Inflammatory macrophage treated with lipopolysaccharide for 1 hour (primary cell): ENCODE data around the gene STAC2.
"Not testable (repeated sequence)": the region's sequence is repeated elsewhere in the genome, so short reads cannot be mapped to it uniquely, and the experiment has no call there.

Experiments
- DNase-seq, 2 donors: peaks; one replicate each; pipeline ENCODE4 v3.0.0-alpha.2; 2020 to 2022

Gene STAC2

DNA sequence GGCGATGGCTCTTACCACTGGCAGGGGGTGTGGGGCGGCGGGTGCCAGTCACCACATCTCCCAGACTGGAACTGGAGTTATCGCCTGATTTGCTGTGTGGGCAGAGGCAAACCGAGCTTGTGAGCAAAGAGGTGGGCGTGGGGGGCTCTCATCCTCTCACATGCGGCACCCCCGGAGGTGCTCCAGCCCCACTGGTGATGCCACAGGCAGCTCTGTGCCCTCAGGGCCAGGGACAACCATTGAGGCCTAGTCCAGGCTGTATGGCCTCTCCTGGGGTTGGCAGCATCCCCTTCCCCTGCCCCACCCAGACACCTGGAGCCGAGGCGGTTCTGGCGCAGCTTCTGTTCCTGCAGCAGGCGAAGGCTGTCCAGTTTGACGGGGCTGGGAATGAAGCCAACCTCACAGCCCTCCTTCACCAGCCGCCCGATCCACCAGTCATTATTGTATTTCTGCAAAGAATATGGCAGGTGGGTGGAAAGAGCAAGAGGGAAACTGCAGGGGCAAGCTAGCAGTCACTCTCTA lies 39.2 kb downstream of the STAC2 start:
- DNase-seq = no peak

DNA sequence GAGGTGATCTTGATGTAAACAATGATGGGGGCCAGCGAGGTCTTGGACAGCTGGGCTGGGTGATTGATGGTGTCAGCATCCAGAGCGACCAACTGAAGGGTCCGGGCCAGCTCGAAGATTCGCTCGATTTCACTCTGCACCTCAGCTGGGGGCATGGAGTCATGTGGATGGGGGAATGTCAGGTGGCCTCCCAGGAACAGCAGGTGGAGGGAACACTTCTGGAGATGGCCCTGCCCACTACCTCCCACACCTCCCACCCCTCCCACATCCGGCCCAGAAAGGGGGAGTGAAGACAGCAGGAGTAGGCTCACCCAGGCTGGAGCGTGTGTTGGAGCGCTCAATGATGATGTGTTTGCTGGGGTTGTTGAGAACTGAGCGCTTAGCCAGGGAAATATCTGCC lies 42.0 kb downstream of the STAC2 start:
- no peak for DNase-seq

DNA sequence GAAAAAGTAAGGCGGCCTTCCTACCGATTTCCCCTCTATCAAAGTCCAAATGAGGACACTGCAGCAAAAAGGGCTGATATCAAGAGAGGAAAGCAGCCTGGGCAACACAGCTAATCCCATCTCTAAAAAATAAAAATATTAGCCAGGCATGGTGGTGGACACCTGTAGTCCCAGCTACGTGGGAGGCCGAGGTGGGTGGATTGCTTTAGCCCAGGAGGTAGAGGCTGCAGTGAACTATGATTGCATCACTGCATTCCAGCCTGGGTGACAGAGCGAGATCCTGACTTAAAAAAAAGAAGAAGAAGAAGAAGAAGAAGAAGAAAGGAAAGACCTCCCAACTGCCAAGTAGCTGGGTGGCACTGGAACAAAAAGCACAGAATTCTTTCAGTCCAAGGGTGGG lies 42.7 kb downstream of the STAC2 start:
- no peak for DNase-seq

DNA sequence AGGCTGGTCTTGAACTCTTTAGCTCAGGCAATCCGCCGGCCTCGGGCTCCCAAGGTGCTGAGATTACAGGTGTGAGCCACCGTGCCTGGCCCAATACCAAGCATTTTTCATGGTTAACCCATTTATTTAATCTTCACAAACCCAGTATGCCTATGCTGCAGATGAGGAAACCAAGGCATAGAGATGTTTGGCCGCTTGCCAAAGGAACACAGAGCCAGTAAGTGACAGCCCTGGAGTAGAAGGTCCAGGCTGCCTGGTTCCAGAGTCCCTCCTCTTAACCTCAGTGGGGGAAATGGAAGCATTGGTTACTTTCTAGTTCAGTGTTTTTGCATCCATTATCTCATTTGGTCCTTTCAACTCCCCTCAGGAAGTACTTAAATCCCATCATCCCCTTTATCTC lies 44.4 kb downstream of the STAC2 start:
- no peak for DNase-seq

DNA sequence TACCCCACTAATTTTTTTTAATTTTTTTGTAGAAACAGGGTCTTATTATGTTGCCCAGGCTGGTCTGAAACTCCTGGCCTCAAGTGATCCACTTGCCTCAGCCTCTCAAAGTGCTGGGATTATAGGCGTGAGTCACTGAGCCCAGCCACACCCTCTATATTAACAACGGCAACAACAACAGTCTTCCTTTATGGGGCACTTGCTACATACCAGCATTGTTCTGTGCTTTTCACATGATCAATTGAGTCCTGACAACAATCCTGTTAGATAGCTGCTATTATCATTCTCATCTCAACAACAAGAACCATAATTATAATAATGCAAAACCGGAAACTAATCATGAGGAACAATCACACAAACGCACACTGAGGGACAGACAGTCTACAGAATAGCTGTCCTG lies 47.2 kb downstream of the STAC2 start:
- no peak for DNase-seq

DNA sequence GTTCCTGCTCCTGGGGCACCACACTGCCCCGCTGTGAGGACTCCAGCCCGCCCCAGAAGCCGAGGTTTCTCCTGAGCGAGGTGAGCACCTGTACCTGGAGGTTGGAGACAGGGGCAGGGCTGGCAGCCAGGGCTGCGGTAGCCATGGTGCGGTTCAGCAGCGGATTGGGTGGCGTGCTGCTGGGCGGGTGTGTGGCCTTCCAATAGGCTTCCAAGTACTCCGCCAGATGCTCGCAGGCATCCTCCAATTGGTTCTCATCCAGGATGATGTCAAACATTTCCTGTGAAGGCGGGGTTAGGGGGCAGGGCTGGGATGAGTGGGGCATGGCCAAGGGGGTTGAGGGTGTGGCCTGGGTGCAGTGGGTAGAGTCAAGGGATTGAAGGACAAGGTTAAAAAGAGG lies 48.5 kb downstream of the STAC2 start:
- no peak for DNase-seq

DNA sequence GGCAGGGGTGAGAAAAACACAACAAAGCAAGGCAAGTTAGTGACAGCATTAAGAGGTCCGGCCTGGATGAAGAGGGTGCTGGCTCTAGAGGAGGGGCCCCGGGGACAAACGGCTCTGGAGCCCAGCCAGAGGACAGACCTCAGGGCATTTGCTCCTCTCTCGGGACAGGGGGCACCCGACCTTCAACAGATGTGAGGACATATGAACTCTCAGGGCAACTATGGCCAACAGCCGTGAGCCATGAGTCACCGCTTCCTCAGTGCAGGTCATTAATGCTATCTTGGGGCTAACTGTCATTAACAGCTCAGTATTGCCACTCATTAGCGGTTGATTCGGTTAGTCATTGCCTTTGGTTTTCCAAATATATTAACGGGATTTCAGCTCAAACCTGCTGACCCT lies 50.1 kb downstream of the STAC2 start:
- DNase-seq = no peak

DNA sequence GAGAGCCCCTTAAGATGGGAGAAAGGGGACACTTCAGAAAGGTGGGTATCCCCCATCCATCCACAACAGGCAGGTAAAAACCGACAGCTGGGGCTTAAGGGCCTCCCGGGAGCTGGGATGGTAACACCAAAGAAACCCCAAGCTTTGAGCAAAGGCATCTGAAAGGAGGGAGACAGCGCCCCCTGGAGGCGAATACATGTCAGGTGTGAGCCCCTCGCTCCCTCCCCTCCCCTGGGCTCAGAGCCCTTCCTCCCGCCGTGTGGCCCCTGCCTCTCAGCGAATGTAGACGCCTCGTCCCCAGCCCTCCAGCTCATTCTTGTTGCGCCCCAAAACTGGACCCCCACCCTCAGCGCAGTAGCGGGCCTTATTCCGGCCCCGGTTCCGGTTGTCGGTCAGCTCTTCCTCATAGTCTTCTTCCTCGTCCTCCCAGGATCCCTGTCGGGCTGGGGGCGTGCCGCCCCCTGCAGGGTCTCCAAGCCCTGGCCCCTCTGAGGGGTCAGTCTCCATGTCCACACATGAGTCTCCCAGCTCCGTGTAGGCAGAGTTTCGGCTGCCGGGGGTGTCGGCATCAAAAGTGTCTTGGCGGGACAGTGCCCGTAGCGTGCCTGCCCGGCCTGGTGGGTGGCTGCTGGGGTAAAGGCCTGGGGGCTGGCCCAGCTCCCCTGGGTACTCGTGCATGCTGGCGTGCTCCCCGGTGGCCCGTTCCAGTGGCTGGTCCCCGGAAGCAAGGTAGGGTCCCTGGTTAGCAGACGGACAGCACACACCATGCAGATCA lies 50.6 kb downstream of the STAC2 start:
- DNase-seq = peak; percentile 25 to 75

DNA sequence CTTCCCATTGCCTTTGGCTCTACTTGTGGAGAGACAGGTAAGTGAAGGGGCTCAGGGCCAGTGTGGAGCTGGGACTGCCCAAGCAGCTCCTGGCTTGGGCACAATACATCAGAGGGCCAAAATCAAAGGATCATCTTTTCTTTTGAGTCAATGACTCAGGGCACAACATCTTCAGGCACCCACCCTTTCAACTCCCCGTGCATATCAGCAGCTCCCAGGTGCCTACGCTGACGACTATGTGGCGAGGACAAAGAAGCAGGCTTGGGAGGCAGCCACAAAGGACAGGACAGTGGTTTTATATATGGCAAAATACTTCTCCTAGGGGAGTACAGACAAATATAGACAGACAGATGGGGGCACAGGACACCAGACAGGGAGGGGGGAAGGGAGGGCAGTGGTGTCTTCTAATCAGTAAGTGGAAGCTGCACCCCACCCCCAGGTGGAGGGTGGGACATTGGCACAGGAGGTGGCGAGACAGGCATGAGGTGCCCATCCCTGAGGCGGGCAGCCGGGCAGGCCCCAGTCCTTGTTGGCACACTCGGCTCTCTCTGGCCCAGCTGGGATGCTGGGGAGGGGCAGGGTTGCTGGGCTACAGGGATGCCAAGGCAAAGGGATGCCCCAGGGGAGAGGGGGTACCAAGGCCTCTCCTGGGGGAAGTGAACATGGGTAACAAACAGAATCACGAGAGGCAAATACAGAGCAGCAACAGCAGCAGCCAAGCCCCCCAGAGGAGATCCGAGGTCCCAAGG lies 52.0 kb downstream of the STAC2 start:
- no peak for DNase-seq

DNA sequence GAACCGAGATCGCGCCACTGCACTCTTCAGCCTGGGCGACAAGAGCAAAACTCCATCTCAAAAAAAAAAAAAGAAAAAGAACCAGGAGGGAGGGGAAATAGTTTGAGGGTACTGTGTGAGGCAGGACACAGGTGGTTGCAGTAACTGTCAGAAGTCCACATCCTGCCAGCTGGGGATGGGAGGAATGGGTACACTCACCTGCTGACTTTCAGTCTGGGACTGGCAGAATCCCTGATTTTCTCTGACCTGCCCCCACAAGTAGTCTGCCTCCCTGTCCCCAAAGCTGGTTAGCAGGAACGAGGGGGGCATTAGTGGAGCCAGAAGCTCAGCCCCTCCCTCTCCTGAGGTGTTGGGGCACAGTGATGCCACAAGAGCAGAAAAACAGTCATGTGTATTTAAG lies 52.7 kb downstream of the STAC2 start:
- no peak for DNase-seq

DNA sequence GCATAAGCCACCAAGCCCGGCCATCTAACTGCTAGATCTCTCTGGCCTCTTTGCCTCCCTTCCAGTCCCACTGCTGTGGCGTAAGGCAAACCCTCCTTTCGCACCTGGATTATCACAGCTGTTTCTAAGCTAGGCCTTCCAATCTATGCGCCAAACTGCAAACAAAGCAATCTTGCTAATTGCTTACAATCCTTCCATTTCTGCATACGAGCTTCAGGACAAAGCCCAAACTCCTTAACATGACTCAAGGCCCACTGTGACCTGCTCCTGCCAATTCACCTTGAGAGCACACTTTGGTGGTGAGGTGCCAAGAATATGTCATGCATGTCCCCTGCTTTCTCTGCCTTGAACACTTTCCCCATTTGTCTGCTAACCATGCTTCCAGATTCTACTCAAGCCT lies 53.8 kb downstream of the STAC2 start:
- DNase-seq = no peak

DNA sequence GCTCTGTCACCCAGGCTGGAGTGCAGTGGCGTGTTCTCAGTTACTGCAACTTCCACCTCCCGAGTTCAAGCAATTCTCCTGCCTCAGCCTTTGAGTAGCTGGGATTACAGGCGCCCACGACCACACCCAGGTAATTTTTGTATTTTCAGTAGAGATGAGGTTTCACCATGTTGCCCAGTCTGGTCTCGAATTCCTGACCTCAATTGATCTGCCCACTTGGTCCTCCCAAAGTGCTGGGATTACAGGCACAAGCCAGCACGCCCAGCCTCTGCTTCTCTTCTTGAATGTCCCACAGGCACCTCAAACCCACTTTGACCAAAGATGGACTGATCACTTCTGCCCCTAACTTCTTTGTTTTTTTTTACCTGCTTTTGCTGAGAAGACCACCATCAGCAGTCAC lies 55.2 kb downstream of the STAC2 start:
- DNase-seq = no peak

DNA sequence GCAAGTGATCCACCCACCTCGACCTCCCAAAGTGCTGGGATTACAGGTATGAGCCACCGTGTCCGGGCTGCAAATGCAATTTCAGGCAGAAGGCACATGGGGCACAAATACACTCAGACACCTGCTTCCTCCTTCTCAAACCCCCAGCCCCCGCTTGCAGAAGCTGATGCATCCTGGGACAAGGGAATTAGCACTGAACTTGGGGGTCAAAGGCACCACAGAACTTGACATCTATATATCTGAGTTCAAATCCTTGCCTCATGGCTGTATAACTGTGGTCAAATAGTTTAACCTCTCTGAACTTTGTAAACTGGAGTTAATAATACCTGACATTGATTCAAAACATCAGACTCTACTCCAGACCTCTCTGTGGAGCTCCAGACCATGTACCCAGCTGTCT lies 55.6 kb downstream of the STAC2 start:
- no peak for DNase-seq

DNA sequence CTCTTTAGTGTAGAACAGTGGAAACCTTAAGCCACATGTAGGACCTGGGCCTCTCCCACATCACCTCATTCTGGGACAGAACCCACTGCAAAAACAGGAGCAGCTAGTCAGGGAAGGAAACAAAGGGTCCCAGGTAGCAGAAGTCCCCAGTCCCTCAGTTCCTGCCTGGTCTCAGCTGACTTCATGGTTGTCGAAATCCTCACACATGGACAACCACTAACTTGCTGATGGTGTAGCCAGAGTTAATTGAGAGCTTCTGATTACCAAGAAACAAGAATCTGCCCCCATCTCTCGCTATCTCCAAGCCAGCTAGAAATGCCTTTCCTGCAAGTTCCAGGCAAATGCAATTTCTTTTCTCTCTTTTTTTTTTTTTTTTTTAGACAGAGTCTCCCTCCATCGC lies 56.2 kb downstream of the STAC2 start:
- no peak for DNase-seq

DNA sequence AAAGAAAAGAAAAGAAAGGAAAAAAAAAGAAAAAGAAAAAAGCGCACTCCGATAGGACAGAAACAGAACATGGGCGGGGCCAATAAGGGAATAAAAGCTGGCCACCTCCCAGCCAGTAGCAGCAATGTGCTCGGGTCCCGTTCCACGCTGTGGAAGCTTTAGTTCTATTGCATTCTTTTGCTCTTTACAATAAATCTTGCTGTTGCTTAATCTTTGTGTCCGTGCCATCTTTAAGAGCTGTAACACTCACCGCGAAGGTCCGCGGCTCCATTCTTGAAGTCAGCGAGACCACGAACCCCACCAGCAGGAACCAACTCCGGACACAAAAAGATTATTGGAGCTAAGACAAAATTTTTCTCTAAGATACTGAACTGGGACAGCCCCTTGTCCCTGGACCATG lies 56.6 kb downstream of the STAC2 start:
- no peak for DNase-seq

DNA sequence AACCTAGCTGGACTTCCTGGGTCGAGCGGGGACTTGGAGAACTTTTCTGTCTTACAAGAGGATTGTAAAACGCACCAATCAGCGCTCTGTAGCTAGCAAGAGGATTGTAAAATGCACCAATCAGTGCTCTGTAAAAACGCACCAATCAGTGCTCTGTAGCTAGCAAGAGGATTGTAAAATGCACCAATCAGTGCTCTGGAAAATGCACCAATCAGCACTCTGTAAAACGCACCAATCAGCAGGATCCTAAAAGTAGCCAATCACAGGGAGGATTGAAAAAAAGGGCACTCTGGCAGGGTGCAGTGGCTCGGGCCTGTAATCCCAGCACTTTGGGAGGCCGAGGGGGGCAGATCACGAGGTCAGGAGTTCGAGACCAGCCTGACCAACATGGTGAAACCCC lies 57.2 kb downstream of the STAC2 start:
- DNase-seq = not testable (repeated sequence)

DNA sequence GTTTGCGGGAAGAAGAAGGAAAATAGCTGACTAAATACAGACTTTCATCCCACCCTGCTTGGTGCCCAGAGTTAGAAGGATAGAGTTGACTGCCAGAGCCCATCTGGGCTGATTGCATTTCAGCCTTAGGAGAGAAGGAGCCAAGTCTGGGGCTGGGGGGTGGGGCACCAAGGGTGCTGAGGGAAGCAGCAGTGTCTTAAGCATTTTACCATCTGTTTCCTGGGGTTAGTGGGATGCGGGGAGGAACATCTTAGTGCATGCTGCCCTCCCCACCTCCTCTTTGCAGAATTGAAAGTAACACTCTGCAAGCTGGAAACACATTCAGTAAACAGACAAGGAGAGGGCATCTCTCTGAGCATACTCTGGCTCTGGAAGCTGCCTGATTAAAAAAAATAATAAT lies 58.3 kb downstream of the STAC2 start:
- peak in 1 of 2 donors; percentile 17 for DNase-seq

DNA sequence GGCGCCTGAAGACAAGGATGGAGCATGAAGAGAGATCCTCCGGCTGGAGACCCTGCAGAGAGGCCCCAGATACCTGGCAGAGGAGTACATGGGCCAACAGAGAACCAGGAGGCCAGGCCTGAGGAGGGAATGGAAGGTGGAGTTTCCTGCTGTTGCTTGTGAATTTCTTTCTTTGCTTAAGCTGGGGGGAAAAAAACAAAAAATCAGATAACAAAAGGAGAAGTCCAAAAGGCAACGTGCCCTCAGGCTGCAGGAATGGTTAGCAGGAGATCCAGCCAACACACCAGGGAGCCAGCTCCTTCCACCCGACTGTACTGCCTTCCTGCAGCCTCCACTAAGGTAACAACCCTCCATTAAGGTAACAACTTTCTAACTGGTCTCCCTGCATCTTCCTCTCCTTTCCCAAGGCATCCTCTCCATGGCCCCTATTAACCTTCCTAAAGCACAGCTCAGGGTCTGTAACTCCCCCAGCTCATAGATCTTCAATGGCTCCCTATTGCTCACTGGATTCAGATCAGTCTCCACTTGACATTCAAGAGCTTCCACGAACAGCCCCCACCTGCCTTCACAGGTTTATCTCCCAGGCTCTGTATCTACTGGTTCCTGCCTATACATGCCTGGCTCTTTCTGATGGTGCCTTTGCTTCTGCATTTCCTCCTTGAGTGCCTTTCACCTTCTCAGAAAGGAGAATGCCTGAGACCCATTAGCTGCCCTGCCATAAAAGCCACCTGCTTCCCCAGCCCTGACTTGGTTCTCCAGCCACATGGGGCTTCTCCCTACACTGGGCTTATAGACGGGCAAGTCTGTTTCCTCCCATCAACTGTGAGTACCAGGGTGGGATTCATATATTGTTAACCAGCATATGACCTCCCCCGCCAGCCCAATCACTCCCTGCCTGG lies 59.1 kb downstream of the STAC2 start:
- DNase-seq = no peak

DNA sequence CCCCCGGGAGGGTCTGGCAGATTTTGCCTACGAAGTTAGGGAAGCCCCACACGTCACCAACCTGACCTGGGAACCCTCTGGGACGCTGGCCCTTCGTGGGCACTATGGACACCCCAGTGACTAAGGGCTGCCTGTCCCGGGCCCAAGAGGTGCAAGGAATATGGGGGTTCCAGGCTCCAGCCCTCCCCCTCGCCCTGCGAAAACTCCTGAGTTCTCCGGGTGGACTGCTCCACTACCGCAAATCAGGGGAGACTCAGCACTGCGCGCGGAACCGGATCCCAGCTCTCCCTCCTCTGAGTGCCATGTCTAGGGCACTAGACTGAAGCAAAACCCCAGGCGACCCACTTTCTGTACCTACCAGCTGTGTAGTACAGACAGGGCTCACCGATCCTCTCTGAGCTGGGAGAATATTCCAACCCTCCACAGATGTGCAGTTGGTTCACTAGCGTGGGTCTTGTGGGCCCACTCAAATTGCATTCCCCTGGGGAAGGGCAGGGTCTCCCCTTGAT lies 59.9 kb downstream of the STAC2 start, which contains the start of gene ARL5C:
Gene ARL5C, minus strand, starts transcription at position 321 of the 509 bp plus-strand sequence. CDS start 401 bp downstream, outside the sequence.
- DNase-seq = no peak

DNA sequence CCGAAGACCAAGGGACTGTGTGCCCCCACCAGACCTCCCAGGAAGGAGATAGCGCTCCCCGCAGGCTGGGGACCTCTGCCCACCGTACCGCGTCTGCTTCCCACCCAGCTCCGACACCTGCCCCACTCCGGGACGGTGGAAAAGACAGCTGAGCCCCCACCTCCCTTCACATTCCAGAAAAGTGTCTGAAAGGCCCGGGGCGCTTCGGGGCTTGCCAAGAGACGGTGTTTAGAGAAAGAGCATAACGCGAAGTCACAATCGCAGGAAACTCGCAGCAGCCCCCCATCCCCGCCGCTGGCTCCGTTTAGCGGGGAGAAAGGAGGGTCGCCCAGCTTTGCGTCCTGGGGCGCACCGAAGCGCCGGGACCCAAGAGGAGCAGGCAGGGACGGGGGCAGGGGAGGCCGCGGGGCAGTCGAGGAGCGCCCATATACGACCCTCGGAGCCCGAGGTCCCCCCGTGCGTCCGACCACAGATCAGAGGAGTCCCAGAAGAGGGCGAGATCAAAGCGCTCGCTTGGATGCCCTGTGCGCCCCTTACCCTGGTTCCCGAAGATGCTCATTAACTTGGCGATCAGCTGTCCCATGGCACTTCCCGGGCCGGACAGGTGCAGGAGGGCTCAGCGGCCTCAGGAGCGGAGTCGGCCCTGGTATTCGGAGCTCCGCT lies 60.4 kb downstream of the STAC2 start:
- no peak for DNase-seq

DNA sequence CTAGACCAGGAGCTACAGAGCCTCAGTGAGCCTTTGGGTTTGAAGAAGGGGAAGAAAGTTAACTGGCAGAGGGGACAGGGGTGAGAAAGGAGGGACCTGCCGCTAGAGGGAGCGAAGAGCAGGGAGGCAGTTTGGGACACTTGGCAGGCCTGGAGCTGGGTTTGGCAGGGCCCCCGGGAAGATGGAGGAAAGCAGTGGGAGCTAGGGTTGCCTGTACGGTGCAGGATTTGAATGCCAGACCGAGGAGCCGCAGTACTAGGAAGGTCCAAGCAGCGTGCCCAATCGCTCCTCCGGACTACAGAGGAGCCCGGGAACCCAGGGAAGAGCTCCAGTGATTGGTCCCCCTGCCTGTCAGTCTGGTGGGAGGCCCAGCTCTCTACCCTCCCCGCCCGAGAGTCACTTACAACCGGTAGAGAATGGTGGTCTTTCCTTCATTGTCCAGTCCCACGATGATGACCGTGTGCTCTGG lies 61.0 kb downstream of the STAC2 start:
- peak; percentile 66 to 82 for DNase-seq

DNA sequence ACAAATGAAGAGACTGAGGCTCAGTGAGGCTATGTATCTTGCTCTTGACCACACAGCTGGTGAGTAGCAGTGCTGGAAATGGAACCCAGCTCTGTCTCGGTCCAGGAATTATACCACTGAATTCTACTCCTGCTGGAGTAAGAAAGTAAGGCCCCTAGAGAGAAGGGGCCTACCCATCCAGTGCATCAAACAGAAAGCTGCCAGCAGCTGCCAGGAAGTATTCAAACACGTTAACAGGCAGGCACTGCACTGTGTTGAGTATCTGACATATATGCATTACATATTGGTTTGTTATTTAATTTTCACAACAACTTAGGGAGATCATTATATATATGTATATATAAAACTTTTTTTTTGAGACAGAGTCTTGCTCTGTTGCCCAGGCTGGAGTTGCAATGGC lies 63.8 kb downstream of the STAC2 start:
- DNase-seq = no peak
